ENCODE measurements around the gene TNNT3.

GRCh38 chr11:1964348-1964747, 44.8 kb downstream of the TNNT3 start:
- TF ChIP-seq POLR2AphosphoS5 (IDR thresholded peaks at IDR 0.05), result no peak
- TF ChIP-seq CTCF (IDR thresholded peaks at IDR 0.05), result no peak
- no peak for TF ChIP-seq POLR2A (IDR thresholded peaks at IDR 0.05)
